Measurements from ENCODE around the gene HMGCL.
"Not testable (repeated sequence)": the region's sequence is repeated elsewhere in the genome, so short reads cannot be mapped to it uniquely, and the experiment has no call there.

Gene HMGCL

DNA sequence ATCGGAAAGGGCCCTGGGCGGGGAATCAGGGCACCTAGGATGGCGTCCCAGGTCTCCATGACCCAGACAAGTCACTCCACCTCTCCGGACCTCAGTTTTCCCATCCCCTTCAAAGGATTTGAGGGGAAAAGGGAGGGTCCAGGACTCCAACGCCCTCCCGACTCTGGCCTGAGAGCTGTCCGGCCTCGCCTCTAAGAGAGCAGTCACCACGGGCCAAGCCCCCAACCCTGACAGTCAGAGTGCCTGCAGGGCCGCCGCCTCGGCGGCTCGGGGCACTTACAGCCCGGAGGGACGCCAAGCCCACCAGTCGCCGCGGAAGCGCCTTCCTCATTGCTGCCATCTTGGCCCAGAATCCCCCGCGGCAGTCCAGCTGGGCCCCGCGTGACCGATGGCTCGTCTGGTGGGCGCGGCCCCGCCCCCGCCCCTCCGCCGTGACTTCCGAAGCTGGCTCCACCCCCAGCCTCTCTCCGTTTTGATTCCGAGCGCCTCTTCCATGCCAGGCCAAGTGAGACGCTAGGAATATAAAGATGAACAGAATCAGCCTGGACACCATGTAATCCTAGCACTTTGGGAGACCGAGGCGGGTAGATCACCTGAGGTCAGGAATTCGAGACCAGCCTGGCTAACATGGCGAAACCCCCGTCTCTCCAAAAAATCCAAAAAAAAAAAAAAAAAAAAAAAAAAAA is at the start of gene HMGCL:
HMGCL (minus strand) TSS at position 354 of the 686 bp plus-strand sequence; CDS start at position 340, 14 bp downstream.
- DNase-seq = peak; percentile 91

DNA sequence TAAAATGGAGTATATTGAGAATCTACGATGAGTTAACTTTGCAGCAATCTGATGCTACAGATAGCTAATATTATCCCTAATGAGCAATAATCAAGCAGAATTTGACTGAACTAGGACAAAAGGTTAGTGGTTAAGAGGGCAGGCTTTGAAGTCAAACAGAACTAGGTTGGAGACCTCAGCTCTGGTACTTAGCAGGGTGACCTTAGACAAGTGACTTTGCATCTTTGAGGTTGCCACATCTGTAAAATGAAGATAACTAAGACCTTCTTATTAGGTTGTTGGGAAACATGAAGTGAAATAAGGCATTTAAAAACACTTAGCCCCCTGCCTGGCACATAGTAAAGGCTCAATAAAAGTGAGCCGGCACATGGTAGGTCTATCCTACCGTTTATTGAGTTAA is 47.2 kb upstream of the HMGCL start:
- no peak for DNase-seq

DNA sequence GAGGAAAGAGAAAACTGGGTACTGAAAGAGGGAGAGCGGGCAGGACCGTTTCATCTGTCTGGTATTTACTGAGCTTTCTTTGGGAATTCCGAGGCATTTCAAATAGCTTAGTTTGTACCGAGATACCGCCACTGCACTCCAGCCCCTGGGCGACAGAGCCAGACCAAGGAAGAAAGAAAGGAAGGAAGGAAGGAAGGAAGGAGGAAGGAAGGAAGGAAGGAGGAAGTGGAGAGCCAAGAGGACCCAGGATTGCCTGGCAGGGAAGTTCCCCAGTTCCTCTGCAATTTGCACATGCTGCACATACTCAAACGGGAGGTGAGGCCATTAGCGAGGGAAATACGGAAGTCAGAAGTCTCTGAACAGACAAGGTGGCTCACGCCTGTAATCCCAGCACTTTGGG is 43.8 kb upstream of the HMGCL start:
- DNase-seq = no peak

DNA sequence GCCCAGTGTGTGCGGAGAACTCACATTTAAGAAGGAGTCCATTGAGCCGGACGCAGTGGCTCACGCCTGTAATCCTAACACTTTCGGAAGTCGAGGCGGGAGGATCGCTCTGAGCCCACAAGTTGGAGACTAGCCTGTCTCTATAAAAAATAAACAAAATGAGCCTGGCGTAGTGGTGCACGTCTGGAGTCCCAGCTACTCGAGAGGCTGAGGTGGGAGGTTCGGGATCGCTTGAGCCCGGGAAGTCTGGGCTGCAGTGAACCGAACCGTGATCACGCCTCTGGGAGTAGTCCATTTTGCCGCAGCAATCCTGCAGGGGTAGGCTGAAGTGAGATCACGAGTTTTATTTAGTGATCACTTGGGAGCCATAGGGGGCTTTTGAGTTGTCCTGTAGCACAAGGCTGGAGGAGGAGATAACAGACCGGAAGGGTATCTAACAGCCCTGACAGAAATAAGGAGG is 43.4 kb upstream of the HMGCL start:
- DNase-seq = no peak

DNA sequence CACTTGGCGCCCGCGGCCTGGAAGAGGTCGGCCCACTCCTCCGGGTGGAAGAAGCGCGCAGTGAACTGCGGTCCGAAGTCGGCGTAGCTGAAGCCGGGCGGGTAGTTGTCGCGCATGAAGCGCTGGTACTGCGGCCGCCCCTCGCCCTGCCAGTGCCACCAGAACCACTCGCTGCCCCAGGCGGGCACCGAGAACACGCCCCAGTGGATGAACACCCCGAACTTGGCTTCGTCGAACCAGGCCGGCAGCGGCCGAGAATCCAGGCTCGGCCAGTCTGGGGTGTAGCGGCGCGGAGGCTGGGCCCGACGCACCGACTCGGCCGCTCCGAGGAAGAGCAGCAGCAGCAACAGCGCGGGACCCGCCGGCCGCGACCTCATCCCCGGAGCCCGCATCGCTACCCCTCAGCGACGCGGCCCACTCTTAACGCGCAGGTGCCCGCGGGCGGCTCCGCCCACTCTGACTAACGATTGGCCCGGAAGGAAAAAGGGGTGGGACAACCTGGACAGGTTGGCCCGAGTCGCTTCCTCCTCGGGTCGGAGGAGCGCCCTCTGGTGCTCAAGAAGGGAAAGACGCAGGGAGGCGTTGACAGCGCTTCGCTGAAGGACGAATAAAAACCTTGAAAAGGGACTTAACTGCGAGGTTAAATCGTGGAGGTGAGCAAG is 42.8 kb upstream of the HMGCL start, which contains the start of gene FUCA1:
FUCA1 (minus strand) TSS at position 396 of the 662 bp plus-strand sequence; CDS start at position 392, 4 bp downstream.
- DNase-seq = peak; percentile 94

DNA sequence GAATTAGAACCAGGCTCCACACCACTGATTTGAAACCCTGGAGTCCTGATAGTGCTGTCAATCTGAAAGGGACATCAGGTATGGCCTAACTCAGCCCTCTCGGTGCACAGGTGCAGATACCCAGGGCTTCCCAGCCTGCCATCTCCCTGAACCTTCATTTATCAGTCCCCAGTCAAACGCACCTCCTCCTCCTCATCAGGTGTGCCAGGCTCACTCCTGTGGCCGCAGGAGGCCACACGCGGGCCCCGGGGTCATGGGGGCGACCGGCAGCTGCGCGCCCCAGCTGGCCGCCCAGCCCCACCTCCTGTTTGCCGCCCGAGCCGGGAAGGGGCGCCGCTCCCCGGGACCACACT is 42.3 kb upstream of the HMGCL start:
- no peak for DNase-seq

DNA sequence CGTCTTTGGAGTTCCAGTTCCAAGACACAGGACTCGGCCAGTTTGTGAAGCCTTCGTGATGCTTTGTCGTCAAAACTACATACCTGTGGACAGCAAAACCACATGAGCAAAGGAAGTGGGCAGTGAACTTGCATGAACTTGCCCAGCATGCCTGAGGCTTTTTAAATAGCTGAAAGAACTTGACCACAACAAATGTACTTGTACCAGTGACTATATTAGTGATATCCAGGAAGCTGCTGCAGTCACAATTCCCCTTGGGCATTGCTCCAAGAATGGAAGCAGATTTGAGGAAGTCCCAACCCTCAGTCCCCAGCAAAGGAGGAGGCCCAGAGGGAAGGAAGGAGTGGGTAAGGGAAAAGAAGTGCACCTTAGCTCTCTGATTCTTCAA is 40.3 kb upstream of the HMGCL start:
- no peak for DNase-seq

DNA sequence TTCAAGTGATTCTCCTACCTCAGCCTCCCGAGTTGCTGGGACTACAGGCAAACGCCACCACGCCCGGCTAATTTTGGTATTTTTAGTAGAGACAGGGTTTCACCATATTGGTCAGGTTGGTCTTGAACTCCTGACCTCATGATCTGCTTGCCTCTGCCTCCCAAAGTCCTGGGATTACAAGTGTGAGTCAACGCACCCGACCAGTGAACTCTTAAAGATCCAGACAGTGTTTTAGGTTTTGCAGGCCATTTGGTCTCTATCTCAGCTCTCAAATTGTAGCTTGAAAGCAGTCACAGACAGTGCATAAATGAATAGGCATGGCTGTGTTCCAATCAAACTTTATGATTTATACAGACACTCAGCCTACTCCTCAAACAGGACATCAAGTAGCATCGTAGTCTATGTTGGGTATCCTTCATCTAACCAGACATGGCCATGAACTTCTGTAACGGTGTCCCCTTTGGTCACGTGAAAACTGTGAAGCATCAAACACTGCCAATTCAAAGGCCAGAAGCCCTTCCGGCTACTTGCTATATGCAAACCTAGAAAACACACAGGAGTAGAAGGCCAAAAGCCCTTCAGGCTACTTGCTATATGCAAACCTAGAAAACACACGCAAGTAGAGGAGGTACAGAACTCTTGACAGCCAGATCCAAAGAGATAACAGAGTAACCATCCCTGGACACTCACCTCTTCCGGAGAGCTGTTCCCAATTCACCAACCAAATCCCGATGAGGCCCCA is 39.7 kb upstream of the HMGCL start:
- DNase-seq = no peak

DNA sequence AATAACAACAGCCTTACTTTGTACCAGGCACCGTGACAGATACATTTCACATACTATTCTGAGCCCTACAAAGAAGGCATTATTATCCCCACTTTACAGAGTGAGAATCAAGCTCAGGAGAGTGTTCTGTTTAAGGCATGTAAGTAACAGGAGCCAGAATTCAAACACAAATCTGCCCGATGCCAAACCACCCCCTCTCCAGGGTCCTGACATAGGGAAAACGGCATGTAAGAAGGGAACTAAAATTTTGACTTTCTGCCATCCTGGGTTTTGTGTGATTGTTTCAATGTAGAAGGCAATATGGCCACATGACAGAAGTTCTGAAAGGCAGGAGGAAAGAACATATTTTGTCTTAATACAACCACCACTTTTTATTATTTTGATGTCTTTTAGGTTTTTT is 37.4 kb upstream of the HMGCL start:
- no peak for DNase-seq

DNA sequence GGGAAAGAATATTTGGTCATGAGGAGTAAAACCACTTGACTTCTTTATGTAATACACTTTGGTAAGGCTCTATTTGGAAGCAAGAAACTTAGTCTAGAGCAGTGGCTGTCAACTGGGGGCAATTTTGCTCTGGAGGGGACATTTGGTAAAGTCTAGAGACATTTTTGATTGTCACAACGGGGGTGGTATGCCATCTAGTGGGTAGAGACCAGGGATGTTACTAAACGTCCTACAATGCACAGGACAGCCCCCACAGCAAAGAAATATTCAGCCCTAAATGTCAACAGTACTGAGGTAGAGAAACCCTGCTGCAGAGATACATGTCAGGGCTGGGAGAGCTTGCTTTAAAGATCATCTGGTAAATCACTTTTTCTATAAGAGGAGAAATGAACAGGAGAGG is 29.3 kb upstream of the HMGCL start:
- no peak for DNase-seq

DNA sequence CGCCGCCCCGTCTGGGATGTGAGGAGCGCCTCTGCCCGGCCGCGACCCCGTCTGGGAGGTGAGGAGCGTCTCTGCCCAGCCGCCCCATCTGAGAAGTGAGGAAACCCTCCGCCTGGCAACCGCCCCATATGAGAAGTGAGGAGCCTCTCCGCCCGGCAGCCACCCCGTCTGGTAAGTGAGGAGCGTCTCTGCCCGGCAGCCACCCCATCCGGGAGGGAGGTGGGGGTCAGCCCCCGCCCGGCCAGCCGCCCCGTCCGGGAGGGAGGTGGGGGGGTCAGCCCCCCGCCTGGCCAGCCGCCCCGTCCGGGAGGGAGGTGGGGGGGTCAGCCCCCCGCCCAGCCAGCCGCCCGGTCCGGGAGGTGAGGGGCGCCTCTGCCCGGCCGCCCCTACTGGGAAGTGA is 27.9 kb upstream of the HMGCL start:
- DNase-seq = not testable (repeated sequence)

DNA sequence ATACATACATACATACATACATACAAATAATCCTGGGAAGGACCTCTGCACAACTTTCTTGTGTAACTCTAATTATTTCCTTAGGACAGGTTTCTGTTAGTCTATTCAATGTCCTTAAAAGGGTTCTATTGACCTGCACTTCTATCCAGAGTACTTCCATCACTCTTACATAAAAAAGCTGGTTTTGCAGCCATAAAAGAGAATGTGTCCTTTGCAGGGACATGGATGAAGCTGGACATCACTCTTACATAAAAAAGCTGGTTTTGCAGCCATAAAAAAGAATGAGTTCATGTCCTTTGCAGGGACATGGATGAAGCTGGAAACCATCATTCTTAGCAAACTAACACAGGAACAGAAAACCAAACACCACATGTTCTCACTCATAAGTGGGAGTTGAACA is 26.2 kb upstream of the HMGCL start:
- DNase-seq = not testable (repeated sequence)

DNA sequence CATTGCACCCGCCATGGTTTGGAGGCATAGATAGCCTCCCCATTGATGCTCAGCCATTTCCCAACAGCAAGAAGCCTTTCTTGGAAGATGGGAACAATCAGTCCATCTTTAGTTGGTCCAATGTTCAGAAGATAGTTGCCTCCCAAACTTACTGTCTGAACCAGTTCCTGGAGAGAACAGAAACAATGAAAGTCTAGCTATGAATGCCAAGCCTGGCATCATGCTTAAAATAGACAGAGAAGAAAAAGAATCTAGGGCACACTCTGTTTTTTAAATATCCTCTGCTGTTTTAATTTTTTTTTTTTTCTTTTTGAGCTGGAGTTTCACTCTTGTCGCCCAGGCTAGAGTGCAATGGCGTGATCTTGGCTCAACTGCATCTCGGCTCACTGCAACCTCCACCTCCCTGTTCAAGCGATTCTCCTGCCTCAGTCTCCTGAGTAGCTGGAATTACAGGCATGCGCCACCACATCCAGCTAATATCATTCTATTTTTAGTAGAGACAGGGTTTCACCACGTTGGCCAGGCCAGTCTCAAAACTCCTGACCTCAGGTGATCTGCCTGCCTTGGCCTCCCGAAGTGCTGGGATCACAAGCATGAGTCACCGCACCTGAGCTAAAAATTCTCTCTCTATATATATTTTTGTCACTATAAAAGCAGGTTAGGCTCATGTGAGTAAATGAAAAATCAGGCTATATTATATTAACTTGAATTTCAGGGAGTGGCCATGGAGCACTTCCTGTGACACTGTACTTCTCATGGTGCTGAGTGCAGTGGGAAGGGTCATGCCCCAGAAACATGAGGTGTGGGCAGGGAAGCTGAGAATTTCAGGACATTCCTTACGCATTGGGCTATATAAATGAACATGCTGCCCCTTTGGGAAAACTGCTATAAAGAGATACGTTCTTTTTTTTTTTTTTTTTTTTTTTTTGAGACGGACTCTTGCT is 23.7 kb upstream of the HMGCL start:
- DNase-seq = no peak

DNA sequence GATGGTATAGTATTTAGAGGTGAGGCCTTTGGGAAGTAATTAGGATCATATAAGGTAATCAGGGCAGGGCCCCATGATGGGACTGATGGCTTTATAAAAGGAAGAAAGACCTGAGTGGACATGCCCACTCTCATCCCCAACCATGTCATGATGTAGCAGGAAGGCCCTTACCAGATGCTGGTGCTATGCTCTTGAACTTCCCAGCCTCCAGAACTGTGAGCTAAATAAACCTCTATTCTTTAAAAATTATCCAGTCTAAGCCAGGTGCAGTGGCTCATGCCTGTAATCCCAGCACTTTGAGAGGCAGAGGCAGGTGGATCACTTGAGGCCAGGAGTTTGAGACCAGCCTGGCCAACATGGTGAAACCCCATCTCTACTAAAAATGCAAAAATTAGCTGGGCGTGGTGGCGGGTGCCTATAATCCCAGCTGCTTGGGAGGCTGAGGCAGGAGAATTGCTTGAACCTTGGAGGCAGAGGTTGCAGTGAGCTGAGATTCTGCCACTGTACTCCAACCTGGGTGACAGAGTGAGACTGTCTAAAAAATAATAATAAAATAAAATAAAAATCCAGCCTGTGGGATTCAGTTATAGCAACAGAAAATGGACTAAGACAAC is 22.4 kb upstream of the HMGCL start:
- DNase-seq = not testable (repeated sequence)

DNA sequence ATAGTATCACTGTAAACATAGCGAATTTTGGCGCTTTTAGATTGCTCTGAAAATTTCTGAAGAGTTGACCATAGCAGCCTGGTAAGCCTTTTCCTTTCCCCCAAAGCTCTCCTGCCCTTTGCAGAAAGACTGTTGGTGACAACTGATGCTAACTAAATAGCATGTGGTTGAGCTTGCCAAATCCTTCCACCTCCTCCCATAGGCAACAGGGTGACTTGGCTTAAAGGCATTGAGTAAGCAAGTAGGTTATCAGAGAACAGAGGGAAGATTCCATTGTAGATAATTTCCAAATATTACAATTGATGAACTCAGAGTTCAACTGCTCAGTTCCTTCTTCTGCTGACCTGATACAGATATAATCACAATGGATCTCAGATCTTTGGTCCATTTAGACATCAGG is 19.9 kb upstream of the HMGCL start:
- no peak for DNase-seq

DNA sequence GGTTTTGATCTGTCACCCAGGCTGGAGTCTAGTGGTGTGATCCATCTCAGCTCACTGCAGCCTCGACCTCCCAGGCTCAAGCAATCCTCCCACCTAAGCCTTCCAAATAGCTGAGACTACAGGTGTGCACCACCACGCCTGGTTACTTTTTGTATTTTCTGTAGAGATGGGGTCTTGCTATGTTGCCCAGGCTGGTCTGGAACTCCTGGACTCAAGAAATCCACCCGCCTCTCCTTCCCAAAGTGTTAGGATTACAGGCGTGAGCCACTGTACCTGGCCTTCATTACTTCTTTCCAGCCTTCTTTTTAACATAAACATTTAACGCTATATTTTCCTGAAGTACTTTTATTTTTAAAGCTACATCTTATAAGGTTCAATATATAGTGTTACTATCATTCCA is 18.4 kb upstream of the HMGCL start:
- no peak for DNase-seq

DNA sequence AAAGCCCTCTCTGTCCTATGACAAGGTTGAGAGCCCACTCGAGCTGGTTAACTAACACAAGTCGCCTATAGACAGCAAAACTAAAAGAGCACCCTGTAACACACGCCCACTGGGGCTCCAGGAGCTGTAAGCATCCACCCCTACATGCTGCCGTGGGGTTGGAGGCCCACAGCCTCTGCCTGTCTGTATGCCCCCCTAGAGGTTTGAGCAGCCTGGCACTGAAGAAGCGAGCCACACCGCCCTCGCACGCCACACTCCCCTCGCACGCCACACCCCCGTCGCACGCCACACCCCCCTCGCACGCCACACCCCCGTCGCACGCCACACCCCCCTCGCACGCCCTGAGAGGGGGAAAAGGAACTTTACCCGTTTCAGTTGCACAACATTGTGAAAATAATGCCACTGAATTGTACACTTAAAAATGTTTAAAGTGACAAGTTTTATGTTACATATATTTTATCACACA is 13.2 kb upstream of the HMGCL start:
- peak; percentile 85 for DNase-seq

DNA sequence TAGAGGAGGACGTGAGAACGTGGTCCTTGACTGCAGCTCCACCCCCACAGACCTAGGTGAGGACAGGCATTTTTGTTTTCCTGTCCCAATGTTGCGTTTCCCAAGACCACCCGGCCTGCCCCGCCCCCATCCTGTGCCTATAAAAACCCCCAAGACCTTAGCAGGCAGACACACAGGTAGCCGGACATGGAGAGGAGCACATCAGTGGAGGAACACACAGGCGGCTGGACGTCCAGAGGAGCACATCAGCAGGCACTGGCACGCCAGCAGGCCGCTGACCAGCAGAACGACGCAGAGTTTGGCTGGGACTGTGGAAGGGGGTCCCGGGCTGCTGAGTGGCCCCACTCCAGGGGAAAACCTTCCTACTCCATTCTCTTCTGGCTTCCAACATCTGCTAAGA is 12.7 kb upstream of the HMGCL start:
- DNase-seq = no peak

DNA sequence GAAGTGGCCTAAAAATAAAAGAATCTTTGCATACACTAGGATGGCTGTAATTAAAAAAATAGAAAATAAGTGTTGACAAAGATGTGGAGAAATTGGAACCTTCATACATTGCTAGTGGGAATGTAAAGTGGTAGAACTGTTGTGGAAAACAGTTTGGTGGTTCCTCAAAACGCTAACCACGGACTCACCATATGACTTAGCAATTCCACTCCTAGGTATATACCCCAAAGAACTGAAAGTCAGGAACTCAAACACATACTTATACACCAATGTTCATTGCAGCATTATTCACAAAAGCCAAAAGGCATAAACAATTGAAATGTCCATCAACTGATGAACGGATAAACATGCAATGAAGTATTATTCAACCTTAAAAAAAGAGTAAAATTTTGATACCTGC is 10.8 kb upstream of the HMGCL start:
- no peak for DNase-seq

DNA sequence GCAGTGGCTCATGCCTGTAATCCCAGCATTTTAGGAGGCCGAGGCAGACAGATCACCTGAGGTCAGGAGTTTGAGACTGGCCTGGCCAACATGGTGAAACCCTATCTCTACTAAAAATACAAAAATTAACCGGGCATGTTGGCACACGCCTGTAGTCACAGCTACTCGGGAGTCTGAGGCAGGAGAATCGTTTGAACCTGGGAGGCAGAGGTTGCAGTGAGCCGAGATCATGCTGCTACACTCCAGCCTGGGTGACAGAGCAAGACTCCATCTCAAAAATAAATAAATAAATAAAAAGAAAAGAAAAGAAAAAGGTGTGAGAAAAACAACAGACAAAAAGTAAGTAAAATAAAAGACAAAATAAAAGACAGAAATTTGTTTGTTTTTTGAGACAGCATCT is 8.9 kb upstream of the HMGCL start:
- not testable (repeated sequence) for DNase-seq

DNA sequence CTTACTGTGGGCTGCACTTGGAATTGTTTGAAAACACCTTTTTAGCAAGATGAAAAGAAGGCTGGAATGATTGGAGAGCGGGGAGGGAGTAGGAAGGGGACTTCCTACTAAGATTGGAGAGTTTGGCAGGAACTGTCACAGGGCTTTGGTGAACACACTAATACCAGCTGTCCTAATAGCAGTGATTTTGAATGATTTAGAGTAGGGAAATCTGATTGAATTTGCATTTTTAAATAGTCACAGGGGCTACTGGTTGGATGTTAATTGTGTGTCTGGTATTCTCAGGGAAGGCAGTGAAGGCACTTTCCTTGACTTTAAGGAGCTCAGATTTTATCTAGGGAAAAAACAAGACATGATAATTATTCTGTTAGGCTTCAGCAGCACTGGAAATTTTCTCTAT is 2.5 kb upstream of the HMGCL start:
- DNase-seq = no peak

DNA sequence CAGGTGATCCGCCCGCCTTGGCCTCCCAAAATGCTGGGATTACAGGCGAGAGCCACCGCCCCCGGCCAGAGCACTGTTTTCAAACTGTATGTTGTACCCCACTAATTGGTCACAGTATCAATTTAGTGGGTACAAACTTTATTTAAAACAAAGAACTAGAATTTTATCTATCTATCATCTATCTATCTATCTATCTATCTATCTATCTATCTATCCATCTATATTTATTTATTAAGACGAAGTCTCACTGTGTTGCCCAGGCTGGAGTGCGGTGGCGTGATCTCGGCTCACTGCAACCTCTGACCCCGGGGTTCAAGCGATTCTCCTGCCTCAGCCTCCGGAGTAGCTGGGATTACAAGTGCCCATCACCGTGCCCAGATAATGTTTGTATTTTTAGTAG is 1.4 kb upstream of the HMGCL start:
- DNase-seq = not testable (repeated sequence)

Data from stimulated activated CD8-positive, alpha-beta memory T cell treated with anti-CD3 and anti-CD28 coated beads, Interleukin-4, amount 100 ng/mL, for 48 hours (primary cell).